Fibroblast of lung (primary cell): Measurements from ENCODE around the gene ZNF474. TPM values are rescaled to one million over a fixed set of nuclear protein-coding genes. Genes with fewer than 3 reads are reported as not detected.

Experiments
- DNase-seq, 2 donors: peaks; one replicate each; pipeline versions ENCODE4 v3.0.0 to v3.0.0-alpha.2; 2010; ENCODE audit warnings: low read depth in 2 of 2
- H2AFZ ChIP-seq: 2 replicates; pipeline ENCODE4 v1.5.1; 2012; ENCODE audit warnings: low read length, control low read depth, inconsistent platforms
- H3K27ac ChIP-seq: 2 replicates; pipeline ENCODE4 v1.5.1; 2011; ENCODE audit warnings: low read length, control low read depth; ENCODE audit not compliant: insufficient read depth
- H3K27me3 ChIP-seq: 2 replicates; pipeline ENCODE4 v1.5.1; 2011; ENCODE audit warnings: mild to moderate bottlenecking, low read length; ENCODE audit not compliant: control insufficient read depth, insufficient read depth
- H3K36me3 ChIP-seq: 2 replicates; pipeline ENCODE4 v1.5.1; 2011; ENCODE audit warnings: low read length; ENCODE audit not compliant: control insufficient read depth, insufficient read depth
- H3K4me1 ChIP-seq: 2 replicates; pipeline ENCODE4 v1.5.1; 2011; ENCODE audit warnings: low read length; ENCODE audit not compliant: control insufficient read depth, insufficient read depth; ENCODE audit errors: extremely low read depth
- H3K4me2 ChIP-seq: 2 replicates; pipeline ENCODE4 v1.5.1; 2011; ENCODE audit warnings: low read length, control low read depth; ENCODE audit not compliant: insufficient read depth; ENCODE audit errors: extremely low read depth
- H3K4me3 ChIP-seq, 4 experiments: fragments of 200-600 bp in 1 of 4; sonication (generic) in 1 of 4; replicated peaks in 1 of 4; 2 replicates each; pipeline ENCODE4 v1.5.1; 2011 to 2016; ENCODE audit warnings: low read length in 4 of 4, low read depth in 3 of 4, mild to moderate bottlenecking in 3 of 4, control low read depth in 2 of 4, inconsistent platforms in 1 of 4, mixed read lengths in 1 of 4; ENCODE audit not compliant: insufficient read depth in 1 of 4; ENCODE audit errors: control extremely low read depth in 1 of 4
- H3K79me2 ChIP-seq: 2 replicates; pipeline ENCODE4 v1.5.1; 2012; ENCODE audit warnings: mild to moderate bottlenecking, low read length, inconsistent platforms; ENCODE audit not compliant: control insufficient read depth, insufficient read depth
- H3K9ac ChIP-seq: 2 replicates; pipeline ENCODE4 v1.5.1; 2011; ENCODE audit warnings: mild to moderate bottlenecking, low read length, control low read depth; ENCODE audit not compliant: insufficient read depth
- H3K9me3 ChIP-seq: 2 replicates; pipeline ENCODE4 v1.5.1; 2012; ENCODE audit warnings: low read depth, low read length; ENCODE audit not compliant: control insufficient read depth, insufficient read depth
- H4K20me1 ChIP-seq: 2 replicates; pipeline ENCODE4 v1.5.1; 2011; ENCODE audit warnings: low read length; ENCODE audit not compliant: control insufficient read depth, insufficient read depth; ENCODE audit errors: extremely low read depth
- EZH2 ChIP-seq: IDR thresholded peaks from 2 replicates; pipeline ENCODE4 v1.5.1; 2012; ENCODE audit warnings: low read length, control low read depth, mild to moderate bottlenecking; ENCODE audit errors: missing control alignments
- polyA plus RNA-seq, 2 donors: library from polyadenylated mRNA; depleted of rRNA in 1 of 2; stranded (reverse) in 1 of 2; unstranded in 1 of 2; fragments of >200 nt; gene quantifications; 2 replicates each; pipeline ENCODE4 v1.2.1, GENCODE V29; 2011 to 2012; ENCODE audit warnings: missing spikeins in 1 of 2
- total RNA-seq: library from RNA; depleted of rRNA; stranded (reverse); fragments of >200 nt; gene quantifications from 2 replicates; pipeline ENCODE4 v1.2.1, GENCODE V29; 2014
- TF ChIP-seq, protein P1 (sequence below), 2 donors: IDR thresholded peaks in 1 of 2; conservative IDR thresholded peaks in 1 of 2; 1 replicate in 1 of 2; 2 replicates in 1 of 2; pipeline ENCODE4 v1.5.1; 2011 to 2012; ENCODE audit warnings: low read length in 2 of 2, control low read depth in 1 of 2, inconsistent platforms in 1 of 2, low read depth in 1 of 2, mild to moderate bottlenecking in 1 of 2

The ZNF474 gene
- total and polyA plus RNA-seq, 2 donors (not counting 1 experiment from before 2014, with no cell fraction given), result 0.17 to 0.20 TPM

DNA sequence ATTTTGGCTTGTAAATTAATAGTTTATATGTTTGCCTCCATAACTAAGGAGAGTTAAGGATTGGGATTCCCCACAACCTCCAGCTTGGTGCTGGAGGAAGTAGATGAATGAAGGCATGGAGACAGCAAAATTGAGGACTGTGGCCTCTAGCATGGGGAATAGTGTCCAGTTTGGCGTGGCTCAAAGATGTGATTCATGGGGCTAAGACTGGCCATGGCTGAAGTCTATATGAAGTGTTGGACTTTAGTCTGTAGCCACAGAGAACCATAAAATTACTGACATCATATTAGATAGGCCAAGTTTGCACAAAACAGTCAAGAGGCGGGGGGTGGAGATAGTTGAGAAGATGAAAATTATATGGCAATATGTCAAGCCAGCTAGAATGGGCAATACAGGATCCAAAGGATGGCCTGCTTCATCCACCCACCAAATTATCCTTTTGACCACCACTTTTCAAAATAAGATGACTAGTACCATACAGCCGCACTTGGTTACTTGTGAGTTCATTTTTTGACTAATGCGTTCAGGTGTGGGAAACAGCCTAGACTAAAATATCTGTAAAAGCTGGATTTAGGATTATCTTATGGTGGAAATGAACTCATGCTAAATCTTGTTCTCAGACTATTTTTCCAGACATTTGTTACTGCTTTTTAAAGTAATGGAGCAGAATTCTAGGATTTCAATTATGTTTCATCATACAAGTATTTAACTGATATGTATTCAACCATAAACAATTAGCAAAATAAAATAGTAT is 40.2 kb downstream of the ZNF474 start:
- Histone ChIP-seq H3K9me3 (no peaks in the 10 kb centered on the region), H4K20me1 (no peaks in the 10 kb centered on the region), H3K36me3 (no peaks in the 10 kb centered on the region), H3K4me1 (peaks cover 19% of the 10 kb centered on the region), H3K27ac (no peak overlapping the region), H3K4me3 (no peak overlapping the region), H2AFZ (no peak overlapping the region), H3K9ac (no peak overlapping the region), H3K27me3 (no peaks in the 10 kb centered on the region), H3K4me2 (no peak overlapping the region), H3K79me2 (no peaks in the 10 kb centered on the region)
- DNase-seq, result peak in 1 of 2 donors; percentile 73
- no peak for TF ChIP-seq EZH2
- TF ChIP-seq, protein P1, sequence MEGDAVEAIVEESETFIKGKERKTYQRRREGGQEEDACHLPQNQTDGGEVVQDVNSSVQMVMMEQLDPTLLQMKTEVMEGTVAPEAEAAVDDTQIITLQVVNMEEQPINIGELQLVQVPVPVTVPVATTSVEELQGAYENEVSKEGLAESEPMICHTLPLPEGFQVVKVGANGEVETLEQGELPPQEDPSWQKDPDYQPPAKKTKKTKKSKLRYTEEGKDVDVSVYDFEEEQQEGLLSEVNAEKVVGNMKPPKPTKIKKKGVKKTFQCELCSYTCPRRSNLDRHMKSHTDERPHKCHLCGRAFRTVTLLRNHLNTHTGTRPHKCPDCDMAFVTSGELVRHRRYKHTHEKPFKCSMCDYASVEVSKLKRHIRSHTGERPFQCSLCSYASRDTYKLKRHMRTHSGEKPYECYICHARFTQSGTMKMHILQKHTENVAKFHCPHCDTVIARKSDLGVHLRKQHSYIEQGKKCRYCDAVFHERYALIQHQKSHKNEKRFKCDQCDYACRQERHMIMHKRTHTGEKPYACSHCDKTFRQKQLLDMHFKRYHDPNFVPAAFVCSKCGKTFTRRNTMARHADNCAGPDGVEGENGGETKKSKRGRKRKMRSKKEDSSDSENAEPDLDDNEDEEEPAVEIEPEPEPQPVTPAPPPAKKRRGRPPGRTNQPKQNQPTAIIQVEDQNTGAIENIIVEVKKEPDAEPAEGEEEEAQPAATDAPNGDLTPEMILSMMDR (conservative IDR thresholded peaks at IDR 0.05 in 1 of 2, IDR thresholded peaks at IDR 0.05 in 1 of 2; ENCODE audit: low read depth in 1 of 2, low read length in 2 of 2), result no peak

DNA sequence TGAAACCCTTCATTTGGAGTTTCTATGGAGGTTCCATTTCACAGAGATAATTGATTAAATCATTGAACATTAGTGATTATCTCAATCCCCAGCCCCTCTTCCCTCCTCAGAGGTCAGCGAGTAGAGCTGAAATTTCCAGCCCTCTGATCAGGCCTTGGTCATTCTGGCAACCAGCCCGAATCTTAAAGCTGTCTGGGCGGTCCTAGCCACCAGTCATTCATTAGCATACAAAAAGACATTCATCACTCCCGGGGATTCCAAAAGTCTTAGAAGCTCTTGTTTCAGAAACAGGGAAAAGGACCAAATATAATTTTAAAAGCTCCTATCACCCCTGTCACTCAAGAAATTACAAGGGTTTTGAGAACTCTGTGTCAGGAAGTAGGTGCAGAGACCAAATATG is 41.3 kb downstream of the ZNF474 start:
- H4K20me1 ChIP-seq, result no peaks in the 10 kb centered on the region
- H3K79me2 ChIP-seq, result no peaks in the 10 kb centered on the region
- no peak overlapping the region for H3K9ac ChIP-seq
- H2AFZ ChIP-seq, result no peak overlapping the region
- no peaks in the 10 kb centered on the region for H3K36me3 ChIP-seq
- no peak overlapping the region for H3K4me2 ChIP-seq
- H3K27me3 ChIP-seq, result no peaks in the 10 kb centered on the region
- H3K9me3 ChIP-seq, result no peaks in the 10 kb centered on the region
- peaks cover 12% of the 10 kb centered on the region for H3K4me1 ChIP-seq
- DNase-seq, result peak; percentile 30 to 82
- no peak overlapping the region for H3K27ac ChIP-seq
- TF ChIP-seq, protein P1 (conservative IDR thresholded peaks at IDR 0.05 in 1 of 2, IDR thresholded peaks at IDR 0.05 in 1 of 2; ENCODE audit: low read depth in 1 of 2, low read length in 2 of 2), result no peak
- TF ChIP-seq EZH2, result no peak
- no peak overlapping the region for H3K4me3 ChIP-seq

DNA sequence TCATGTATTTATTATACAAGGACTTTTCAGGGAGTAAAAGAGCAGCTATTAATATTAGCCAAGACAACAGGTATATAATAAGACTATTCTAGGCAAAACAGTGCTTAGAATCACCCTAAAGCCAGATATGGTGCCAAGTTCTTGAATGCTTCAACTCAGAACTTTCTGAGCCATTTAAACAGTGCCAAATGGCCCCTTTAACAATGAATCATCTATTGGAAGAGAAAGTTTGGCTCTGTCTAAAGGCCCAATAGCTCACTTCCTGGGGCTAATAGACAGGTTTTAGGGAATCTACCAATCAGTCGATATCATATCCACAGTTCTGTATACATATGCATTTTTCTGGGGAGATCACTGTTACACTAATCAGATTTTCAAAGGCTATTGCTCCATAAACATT is 42.9 kb downstream of the ZNF474 start:
- Histone ChIP-seq H3K4me2 (no peak overlapping the region), H3K4me3 (no peak overlapping the region), H3K9me3 (no peaks in the 10 kb centered on the region), H4K20me1 (no peaks in the 10 kb centered on the region), H3K27me3 (no peaks in the 10 kb centered on the region), H3K79me2 (no peaks in the 10 kb centered on the region), H3K4me1 (peaks cover 7% of the 10 kb centered on the region), H3K27ac (no peak overlapping the region), H3K36me3 (no peaks in the 10 kb centered on the region), H2AFZ (no peak overlapping the region), H3K9ac (no peak overlapping the region)
- TF ChIP-seq EZH2, result no peak
- TF ChIP-seq, protein P1 (conservative IDR thresholded peaks at IDR 0.05 in 1 of 2, IDR thresholded peaks at IDR 0.05 in 1 of 2; ENCODE audit: low read depth in 1 of 2, low read length in 2 of 2), result no peak
- peak in 1 of 2 donors; percentile 48 for DNase-seq
